ENCODE measurements around the gene PITPNC1.

- TF ChIP-seq, protein P1, sequence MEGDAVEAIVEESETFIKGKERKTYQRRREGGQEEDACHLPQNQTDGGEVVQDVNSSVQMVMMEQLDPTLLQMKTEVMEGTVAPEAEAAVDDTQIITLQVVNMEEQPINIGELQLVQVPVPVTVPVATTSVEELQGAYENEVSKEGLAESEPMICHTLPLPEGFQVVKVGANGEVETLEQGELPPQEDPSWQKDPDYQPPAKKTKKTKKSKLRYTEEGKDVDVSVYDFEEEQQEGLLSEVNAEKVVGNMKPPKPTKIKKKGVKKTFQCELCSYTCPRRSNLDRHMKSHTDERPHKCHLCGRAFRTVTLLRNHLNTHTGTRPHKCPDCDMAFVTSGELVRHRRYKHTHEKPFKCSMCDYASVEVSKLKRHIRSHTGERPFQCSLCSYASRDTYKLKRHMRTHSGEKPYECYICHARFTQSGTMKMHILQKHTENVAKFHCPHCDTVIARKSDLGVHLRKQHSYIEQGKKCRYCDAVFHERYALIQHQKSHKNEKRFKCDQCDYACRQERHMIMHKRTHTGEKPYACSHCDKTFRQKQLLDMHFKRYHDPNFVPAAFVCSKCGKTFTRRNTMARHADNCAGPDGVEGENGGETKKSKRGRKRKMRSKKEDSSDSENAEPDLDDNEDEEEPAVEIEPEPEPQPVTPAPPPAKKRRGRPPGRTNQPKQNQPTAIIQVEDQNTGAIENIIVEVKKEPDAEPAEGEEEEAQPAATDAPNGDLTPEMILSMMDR (IDR thresholded peaks at IDR 0.05), result no peak
- TF ChIP-seq POLR2A (IDR thresholded peaks at IDR 0.05), result no peak
- no peak for TF ChIP-seq POLR2AphosphoS5 (IDR thresholded peaks at IDR 0.05)
Measured at GRCh38 chr17:67574658-67575293, 197.7 kb downstream of the PITPNC1 start.

All from breast epithelium (tissue), 3 donors.